SU-DHL-6 (cell line): ENCODE data around the gene ACVRL1.

ENCODE experiments used
- H2AFZ ChIP-seq: fragments of 200-600 bp; sonication (generic); 2 replicates; pipeline ENCODE4 v1.6.1; 2014; ENCODE audit warnings: low read depth, mild to moderate bottlenecking, moderate library complexity, mixed read lengths, antibody characterized with exemption, low read length; ENCODE audit not compliant: severe bottlenecking
- H3F3A ChIP-seq: fragments of 200-600 bp; shearing (Covaris generic); 2 replicates; pipeline ENCODE4 v1.6.0; 2016; ENCODE audit warnings: antibody characterized with exemption, mild to moderate bottlenecking; ENCODE audit not compliant: insufficient read depth
- H3K27ac ChIP-seq: fragments of 200-600 bp; sonication (generic); 2 replicates; pipeline ENCODE4 v1.5.1; 2016; ENCODE audit warnings: low read depth, mild to moderate bottlenecking, low read length, moderate library complexity, mixed read lengths
- H3K27me3 ChIP-seq: fragments of 200-600 bp; sonication (generic), shearing (Covaris generic); 2 replicates; pipeline ENCODE4 v1.6.0; 2014; ENCODE audit warnings: mild to moderate bottlenecking, low read length
- H3K36me3 ChIP-seq: fragments of 200-600 bp; sonication (generic); 2 replicates; pipeline ENCODE4 v1.6.1; 2014; ENCODE audit warnings: mild to moderate bottlenecking, low read length, mixed read lengths
- H3K4me2 ChIP-seq: fragments of 300-600, 200-600 bp; shearing (Covaris generic), sonication (generic); 2 replicates; pipeline ENCODE4 v1.6.0; 2014; ENCODE audit warnings: low read length, low read depth, mild to moderate bottlenecking; ENCODE audit not compliant: poor library complexity, severe bottlenecking
- H3K4me3 ChIP-seq: fragments of 200-600 bp; sonication (generic); 2 replicates; pipeline ENCODE4 v1.5.1; 2014; ENCODE audit warnings: antibody characterized with exemption, low read length, mild to moderate bottlenecking, mixed read lengths; ENCODE audit not compliant: insufficient read depth, poor library complexity, severe bottlenecking
- H3K79me2 ChIP-seq: fragments of 200-600 bp; sonication (generic); 2 replicates; pipeline ENCODE4 v1.6.1; 2014; ENCODE audit warnings: mild to moderate bottlenecking, low read length, moderate library complexity; ENCODE audit not compliant: insufficient read depth
- H3K9ac ChIP-seq: fragments of 200-600 bp; sonication (generic); 2 replicates; pipeline ENCODE4 v1.7.0; 2014; ENCODE audit warnings: mild to moderate bottlenecking, low read length
- H3K9me2 ChIP-seq: fragments of 200-600 bp; sonication (generic); replicated peaks from 2 replicates; pipeline ENCODE4 v1.6.1; 2014; ENCODE audit warnings: low read length; ENCODE audit not compliant: insufficient read depth
- H3K9me3 ChIP-seq: fragments of 200-600 bp; sonication (generic); 2 replicates; pipeline ENCODE4 v1.6.1; 2014; ENCODE audit warnings: low read length, mixed read lengths; ENCODE audit not compliant: insufficient read depth
- H4K20me1 ChIP-seq: fragments of 200-600 bp; sonication (generic); 2 replicates; pipeline ENCODE4 v1.6.1; 2014; ENCODE audit warnings: low read depth, mild to moderate bottlenecking, antibody characterized with exemption, low read length, moderate library complexity, mixed read lengths
- CTCF ChIP-seq: fragments of 200-600 bp; sonication (generic); IDR thresholded peaks from one replicate; pipeline ENCODE4 v1.5.1; 2017; ENCODE audit warnings: antibody characterized with exemption, mild to moderate bottlenecking, low read length, moderate library complexity; ENCODE audit not compliant: insufficient read depth, poor library complexity, severe bottlenecking
- EZH2phosphoT487 ChIP-seq: fragments of 200-600 bp; sonication (generic), shearing (Covaris generic); conservative IDR thresholded peaks from 2 replicates; pipeline ENCODE4 v1.6.1; 2018; ENCODE audit warnings: mild to moderate bottlenecking, antibody characterized with exemption, low read length, moderate library complexity, mixed read lengths

Gene ACVRL1

GRCh38 chr12:51954561-51955361 is 47.5 kb downstream of the ACVRL1 start:
- TF ChIP-seq CTCF (no peak), EZH2phosphoT487 (no peak)
- no peaks in the 10 kb centered on the region for H3K79me2 ChIP-seq

GRCh38 chr12:51955702-51956101 is 48.4 kb downstream of the ACVRL1 start:
- no peak for TF ChIP-seq EZH2phosphoT487
- TF ChIP-seq CTCF, result no peak
- H3K27ac ChIP-seq, result no peak overlapping the region
- no peak overlapping the region for H3K4me2 ChIP-seq
- H3K9me2 ChIP-seq, result no peaks in the 10 kb centered on the region
- H3K79me2 ChIP-seq, result no peaks in the 10 kb centered on the region
- H3K27me3 ChIP-seq, result no peaks in the 10 kb centered on the region
- no peaks in the 10 kb centered on the region for H3F3A ChIP-seq
- H4K20me1 ChIP-seq, result no peaks in the 10 kb centered on the region
- H2AFZ ChIP-seq, result no peak overlapping the region
- no peak overlapping the region for H3K9ac ChIP-seq
- H3K9me3 ChIP-seq, result no peaks in the 10 kb centered on the region
- H3K36me3 ChIP-seq, result no peaks in the 10 kb centered on the region
- H3K4me3 ChIP-seq, result no peak overlapping the region

More at GRCh38 chr12:51954561-51955361, 47.5 kb downstream of the ACVRL1 start:
- Histone ChIP-seq H3K9ac (no peak overlapping the region), H3K9me2 (no peaks in the 10 kb centered on the region), H3K36me3 (no peaks in the 10 kb centered on the region), H3K27ac (no peak overlapping the region), H4K20me1 (no peaks in the 10 kb centered on the region), H3K4me2 (no peak overlapping the region), H2AFZ (no peak overlapping the region), H3K27me3 (no peaks in the 10 kb centered on the region), H3K9me3 (no peaks in the 10 kb centered on the region), H3F3A (no peaks in the 10 kb centered on the region), H3K4me3 (no peak overlapping the region)

GRCh38 chr12:51958542-51958941 is 51.2 kb downstream of the ACVRL1 start:
- Histone ChIP-seq H3K79me2 (no peaks in the 10 kb centered on the region), H3F3A (no peaks in the 10 kb centered on the region), H3K4me3 (no peak overlapping the region), H3K9me3 (no peaks in the 10 kb centered on the region), H3K4me2 (no peak overlapping the region), H3K9ac (no peak overlapping the region), H3K27ac (no peak overlapping the region), H3K36me3 (no peaks in the 10 kb centered on the region), H2AFZ (no peak overlapping the region), H3K9me2 (no peaks in the 10 kb centered on the region), H3K27me3 (no peaks in the 10 kb centered on the region), H4K20me1 (no peaks in the 10 kb centered on the region)
- TF ChIP-seq CTCF (no peak), EZH2phosphoT487 (no peak)
